HUES6 (cell line): ENCODE data around the gene TGFBR3.

Experiments used
- H3K27ac ChIP-seq: 2 replicates; pipeline ENCODE4 v1.7.0; 2013; ENCODE audit warnings: low read depth, mild to moderate bottlenecking, low read length, inconsistent platforms
- H3K27me3 ChIP-seq: 2 replicates; pipeline ENCODE4 v1.6.1; 2013; ENCODE audit warnings: low read length; ENCODE audit not compliant: control insufficient read depth, insufficient read depth
- H3K36me3 ChIP-seq: 2 replicates; pipeline ENCODE4 v1.6.1; 2013; ENCODE audit warnings: low read length; ENCODE audit not compliant: control insufficient read depth, insufficient read depth
- H3K4me1 ChIP-seq: 2 replicates; pipeline ENCODE4 v1.6.1; 2013; ENCODE audit warnings: low read length; ENCODE audit not compliant: control insufficient read depth, insufficient read depth
- H3K4me3 ChIP-seq: 2 replicates; pipeline ENCODE4 v1.5.1; 2013; ENCODE audit warnings: low read depth, low read length
- H3K9ac ChIP-seq: one replicate; pipeline ENCODE4 v1.6.1; 2013; ENCODE audit warnings: mild to moderate bottlenecking, low read length
- H3K9me3 ChIP-seq: 2 replicates; pipeline ENCODE4 v1.6.1; 2013; ENCODE audit warnings: low read depth, low read length; ENCODE audit not compliant: control insufficient read depth, insufficient read depth

TGFBR3 gene

GRCh38 chr1:91881280-91881679 lies 4.7 kb downstream of the TGFBR3 start:
- peaks cover 29% of the 10 kb centered on the region for H3K27me3 ChIP-seq
- 0 out of 2 replicates have a peak, but pooled peaks cover 4% of the 10 kb centered on the region for H3K4me1 ChIP-seq
- H3K27ac ChIP-seq: no peak overlapping the region
- H3K9ac ChIP-seq: no peak overlapping the region
- no peaks in the 10 kb centered on the region for H3K36me3 ChIP-seq
- no peak overlapping the region for H3K4me3 ChIP-seq
- no peaks in the 10 kb centered on the region for H3K9me3 ChIP-seq

GRCh38 chr1:91879733-91880132 lies 6.2 kb downstream of the TGFBR3 start:
- no peak overlapping the region for H3K27ac ChIP-seq
- no peaks in the 10 kb centered on the region for H3K9me3 ChIP-seq
- no peak overlapping the region for H3K4me3 ChIP-seq
- H3K36me3 ChIP-seq: no peaks in the 10 kb centered on the region
- peaks cover 14% of the 10 kb centered on the region for H3K27me3 ChIP-seq
- 0 out of 2 replicates have a peak, but pooled peaks cover 4% of the 10 kb centered on the region for H3K4me1 ChIP-seq
- H3K9ac ChIP-seq: no peak overlapping the region

- Histone ChIP-seq H3K36me3 (no peaks in the 10 kb centered on the region), H3K9me3 (no peaks in the 10 kb centered on the region), H3K4me3 (no peak overlapping the region), H3K4me1 (0 out of 2 replicates have a peak, but pooled peaks cover under 1% of the 10 kb centered on the region), H3K27me3 (no peaks in the 10 kb centered on the region), H3K27ac (no peak overlapping the region), H3K9ac (no peak overlapping the region)
Measured at GRCh38 chr1:91877574-91878208, 8.3 kb downstream of the TGFBR3 start.

GRCh38 chr1:91876781-91877573 lies 9.0 kb downstream of the TGFBR3 start:
- Histone ChIP-seq H3K27ac (no peak overlapping the region), H3K4me3 (no peak overlapping the region), H3K36me3 (no peaks in the 10 kb centered on the region), H3K9ac (no peak overlapping the region), H3K27me3 (no peaks in the 10 kb centered on the region), H3K9me3 (no peaks in the 10 kb centered on the region), H3K4me1 (0 out of 2 replicates have a peak, but pooled peaks cover 5% of the 10 kb centered on the region)

GRCh38 chr1:91876040-91876470 lies 9.9 kb downstream of the TGFBR3 start:
- Histone ChIP-seq H3K36me3 (no peaks in the 10 kb centered on the region), H3K9me3 (no peaks in the 10 kb centered on the region), H3K4me1 (0 out of 2 replicates have a peak, but pooled peaks cover 5% of the 10 kb centered on the region), H3K9ac (no peak overlapping the region), H3K27ac (no peak overlapping the region), H3K27me3 (no peaks in the 10 kb centered on the region), H3K4me3 (no peak overlapping the region)

GRCh38 chr1:91874167-91874566 lies 11.8 kb downstream of the TGFBR3 start:
- H3K9ac ChIP-seq: no peak overlapping the region
- no peaks in the 10 kb centered on the region for H3K9me3 ChIP-seq
- no peaks in the 10 kb centered on the region for H3K36me3 ChIP-seq
- no peaks in the 10 kb centered on the region for H3K27me3 ChIP-seq
- no peak overlapping the region for H3K4me3 ChIP-seq
- 0 out of 2 replicates have a peak, but pooled peaks cover 5% of the 10 kb centered on the region for H3K4me1 ChIP-seq
- H3K27ac ChIP-seq: no peak overlapping the region

- no peak overlapping the region for H3K27ac ChIP-seq
- no peaks in the 10 kb centered on the region for H3K27me3 ChIP-seq
Measured at GRCh38 chr1:91872559-91873081, 13.3 kb downstream of the TGFBR3 start.

GRCh38 chr1:91872000-91872399 lies 14.0 kb downstream of the TGFBR3 start:
- Histone ChIP-seq H3K27ac (no peak overlapping the region), H3K4me3 (no peak overlapping the region), H3K9me3 (no peaks in the 10 kb centered on the region), H3K9ac (no peak overlapping the region), H3K27me3 (no peaks in the 10 kb centered on the region), H3K4me1 (0 out of 2 replicates have a peak, but pooled peaks cover 5% of the 10 kb centered on the region), H3K36me3 (no peaks in the 10 kb centered on the region)

More at GRCh38 chr1:91872559-91873081, 13.3 kb downstream of the TGFBR3 start:
- Histone ChIP-seq H3K9me3 (no peaks in the 10 kb centered on the region), H3K9ac (no peak overlapping the region), H3K4me3 (no peak overlapping the region), H3K4me1 (0 out of 2 replicates have a peak, but pooled peaks cover 5% of the 10 kb centered on the region), H3K36me3 (no peaks in the 10 kb centered on the region)

GRCh38 chr1:91870322-91870721 lies 15.6 kb downstream of the TGFBR3 start:
- no peaks in the 10 kb centered on the region for H3K9me3 ChIP-seq
- H3K27ac ChIP-seq: no peak overlapping the region
- 0 out of 2 replicates have a peak, but pooled peaks cover 5% of the 10 kb centered on the region for H3K4me1 ChIP-seq
- H3K36me3 ChIP-seq: no peaks in the 10 kb centered on the region
- H3K27me3 ChIP-seq: no peaks in the 10 kb centered on the region
- H3K9ac ChIP-seq: no peak overlapping the region
- H3K4me3 ChIP-seq: no peak overlapping the region

- Histone ChIP-seq H3K27ac (no peak overlapping the region), H3K9ac (no peak overlapping the region), H3K4me1 (no peaks in the 10 kb centered on the region), H3K9me3 (no peaks in the 10 kb centered on the region), H3K27me3 (no peaks in the 10 kb centered on the region), H3K4me3 (no peak overlapping the region), H3K36me3 (no peaks in the 10 kb centered on the region)
Measured at GRCh38 chr1:91866425-91866824, 19.5 kb downstream of the TGFBR3 start.
